ENCODE measurements around the gene TNFRSF9.
"Not testable (repeated sequence)": the region's sequence is repeated elsewhere in the genome, so short reads cannot be mapped to it uniquely, and the experiment has no call there.

Gene TNFRSF9

GRCh38 chr1:7930645-7931445 lies 9.8 kb downstream of the TNFRSF9 start:
- no peak for TF ChIP-seq CTCF (conservative IDR thresholded peaks at IDR 0.05; ENCODE audit: low read depth, low read length)
- H3K4me3 ChIP-seq (ENCODE audit: low read depth, low read length) = no peak overlapping the region
- DNase-seq (ENCODE audit: low read depth) = no peak

- TF ChIP-seq CTCF (conservative IDR thresholded peaks at IDR 0.05; ENCODE audit: low read depth, low read length) = no peak
- no peak overlapping the region for H3K4me3 ChIP-seq (ENCODE audit: low read depth, low read length)
- no peak for DNase-seq (ENCODE audit: low read depth)
These were observed 11.0 kb downstream of the TNFRSF9 start for GRCh38 chr1:7929637-7930036.

GRCh38 chr1:7928247-7928646 lies 12.4 kb downstream of the TNFRSF9 start:
- TF ChIP-seq CTCF (conservative IDR thresholded peaks at IDR 0.05; ENCODE audit: low read depth, low read length) = no peak
- H3K4me3 ChIP-seq (ENCODE audit: low read depth, low read length) = no peak overlapping the region
- DNase-seq (ENCODE audit: low read depth) = no peak

DNA sequence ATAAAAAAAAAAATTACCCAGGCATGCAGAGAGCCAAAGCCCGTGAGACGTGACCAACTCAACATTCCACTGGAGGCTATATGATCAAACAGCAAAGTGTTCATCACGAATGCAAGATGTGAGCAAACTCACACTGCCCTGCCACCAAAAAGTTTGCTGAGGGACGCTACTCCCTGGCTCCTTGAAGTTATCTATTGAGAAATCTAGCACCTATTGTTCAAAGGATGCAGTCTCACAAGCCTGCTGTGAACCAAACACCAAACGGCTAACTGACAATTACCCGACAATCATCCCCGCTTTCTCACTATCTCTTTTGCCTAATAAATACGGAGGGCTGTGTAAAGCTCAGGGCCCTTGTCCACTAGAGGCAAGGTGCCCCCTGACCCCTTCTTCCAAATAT lies 13.6 kb downstream of the TNFRSF9 start:
- not testable (repeated sequence) for DNase-seq (ENCODE audit: low read depth); H3K4me3 ChIP-seq (ENCODE audit: low read depth, low read length)

DNA sequence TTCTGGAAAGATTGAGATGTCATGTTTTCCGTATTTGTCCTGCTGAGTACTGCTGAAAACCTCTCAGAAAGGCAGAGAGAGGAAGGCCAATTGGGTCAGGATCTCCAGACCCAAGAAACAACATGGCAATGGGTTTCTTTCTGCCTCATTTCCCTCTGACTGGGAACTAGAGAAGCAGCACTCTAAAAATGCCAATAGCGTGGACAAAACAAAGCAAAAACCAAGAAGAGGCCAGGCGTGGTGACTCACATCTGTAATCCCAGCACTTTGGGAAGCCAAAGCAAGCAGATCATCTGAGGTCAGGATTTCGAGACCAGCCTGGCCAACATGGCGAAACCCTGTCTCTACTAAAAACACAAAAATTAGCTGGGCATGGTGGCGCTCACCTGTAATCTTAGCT lies 18.3 kb downstream of the TNFRSF9 start:
- peak; percentile 36 for DNase-seq (ENCODE audit: low read depth)
- TF ChIP-seq CTCF (conservative IDR thresholded peaks at IDR 0.05; ENCODE audit: low read depth, low read length) = no peak
- H3K4me3 ChIP-seq (ENCODE audit: low read depth, low read length) = no peak overlapping the region

GRCh38 chr1:7921796-7922195 lies 18.8 kb downstream of the TNFRSF9 start:
- no peak for DNase-seq (ENCODE audit: low read depth)
- H3K4me3 ChIP-seq (ENCODE audit: low read depth, low read length) = no peak overlapping the region
- TF ChIP-seq CTCF (conservative IDR thresholded peaks at IDR 0.05; ENCODE audit: low read depth, low read length) = no peak

DNA sequence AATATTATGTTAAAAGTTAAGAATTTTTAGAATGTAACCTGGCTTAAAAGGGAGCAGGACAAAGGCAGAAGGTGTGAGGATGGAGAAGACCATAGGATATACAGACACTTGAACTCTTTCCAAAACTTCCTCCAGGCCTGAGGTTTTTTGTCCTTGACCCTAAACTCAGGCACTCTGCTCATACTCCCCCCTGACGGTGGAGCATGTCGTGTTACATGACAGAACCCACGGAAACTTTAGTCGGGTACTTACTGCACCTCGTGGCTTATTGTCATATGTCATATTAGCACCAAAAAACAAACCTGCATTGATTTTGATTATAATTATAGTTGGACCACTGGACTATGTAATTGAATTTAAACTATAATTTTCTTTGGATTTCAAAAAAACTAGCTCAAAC lies 20.8 kb downstream of the TNFRSF9 start:
- no peak for TF ChIP-seq CTCF (conservative IDR thresholded peaks at IDR 0.05; ENCODE audit: low read depth, low read length)
- no peak for DNase-seq (ENCODE audit: low read depth)
- no peak overlapping the region for H3K4me3 ChIP-seq (ENCODE audit: low read depth, low read length)

- DNase-seq (ENCODE audit: low read depth) = not testable (repeated sequence)
These were observed 22.7 kb downstream of the TNFRSF9 start for GRCh38 chr1:7917971-7918370.

More at GRCh38 chr1:7917971-7918370, 22.7 kb downstream of the TNFRSF9 start:
- not testable (repeated sequence) for H3K4me3 ChIP-seq (ENCODE audit: low read depth, low read length)
